Measurements from ENCODE around the gene NUMBL.

- no peak for TF ChIP-seq CTCF (IDR thresholded peaks at IDR 0.05)
- no peak for TF ChIP-seq POLR2A (IDR thresholded peaks at IDR 0.05)
These were observed 3.4 kb downstream of the NUMBL start for GRCh38 chr19:40686882-40687524.

All from right lobe of liver (tissue), 4 donors.